GM19372 (cell line): ENCODE data around the gene LEPR.
"Not testable (repeated sequence)": the region's sequence is repeated elsewhere in the genome, so short reads cannot be mapped to it uniquely, and the experiment has no call there.

Experiments used
- ATAC-seq: cut with Tn5 transposase; IDR thresholded peaks from one replicate; pipeline ENCODE4 v1.9.1; 2021; ENCODE audit warnings: mild to moderate bottlenecking, low read depth, moderate library complexity; ENCODE audit not compliant: unreplicated experiment

Gene LEPR

GRCh38 chr1:65434760-65435159 lies 14.3 kb downstream of the LEPR start:
- no peak for ATAC-seq

DNA sequence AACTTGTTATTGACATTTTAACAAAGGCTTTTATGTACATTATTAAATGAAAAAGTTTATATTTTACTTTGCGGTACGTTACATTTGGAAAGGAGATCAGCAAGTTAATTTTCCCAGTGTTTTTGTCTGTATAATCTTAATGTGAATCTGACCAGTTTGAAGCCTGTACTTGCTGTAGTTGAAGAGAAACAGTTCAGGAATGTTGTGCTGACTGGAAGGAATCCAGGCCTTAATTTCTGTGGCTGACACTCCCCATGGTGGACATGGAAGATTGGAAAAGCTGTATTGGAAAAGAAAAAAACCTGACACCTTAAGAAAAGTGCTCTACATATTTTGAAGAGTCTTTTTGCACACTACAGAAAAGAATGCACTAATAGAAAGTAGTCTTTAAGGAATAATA lies 15.5 kb downstream of the LEPR start:
- no peak for ATAC-seq

DNA sequence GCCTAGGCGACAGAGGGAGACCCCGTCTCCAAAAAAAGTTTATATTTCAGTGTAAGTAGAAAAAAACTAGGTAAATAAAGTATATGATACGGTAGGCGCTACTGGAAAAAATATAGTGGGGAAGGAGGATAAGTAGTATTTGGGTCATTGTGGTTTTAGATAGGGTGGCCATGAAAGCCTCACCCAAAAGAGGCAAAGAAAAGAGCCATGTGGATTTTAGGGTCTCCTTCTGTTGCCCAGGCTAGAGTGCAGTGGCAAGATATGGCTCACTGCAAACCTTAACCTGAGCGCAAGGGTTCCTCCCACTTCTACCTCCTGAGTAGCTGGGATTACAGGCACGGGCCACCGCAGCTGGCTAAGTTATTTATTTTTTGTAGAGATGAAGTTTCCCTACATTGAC lies 17.1 kb downstream of the LEPR start:
- ATAC-seq = no peak

DNA sequence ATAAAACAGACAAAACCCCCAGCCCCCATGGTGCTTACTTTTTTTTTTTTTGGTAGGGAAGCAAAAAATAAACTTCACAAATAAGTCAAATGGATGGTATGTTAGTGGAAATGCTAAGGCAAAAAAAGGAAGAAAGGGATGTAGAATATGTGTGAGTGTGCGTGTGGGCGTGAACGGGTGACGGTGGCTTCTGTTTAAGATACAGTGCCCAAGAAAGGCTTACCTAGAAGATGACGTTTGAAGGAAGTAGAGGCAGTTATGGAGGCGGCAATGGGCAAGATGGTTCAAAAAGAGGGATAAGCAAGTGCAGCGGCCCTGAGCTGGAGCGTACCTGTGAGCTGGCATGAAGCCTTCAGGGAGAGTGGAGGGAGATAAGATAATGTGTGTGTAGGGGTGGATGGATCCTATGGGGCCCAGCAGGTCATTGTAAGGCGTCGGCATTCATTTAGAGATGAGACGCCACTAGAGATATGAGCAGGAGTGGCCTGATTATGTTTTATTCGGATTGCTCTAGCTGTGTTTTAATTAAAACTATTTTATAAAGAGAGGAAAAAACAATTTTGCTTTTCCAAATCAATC lies 19.9 kb downstream of the LEPR start:
- ATAC-seq = no peak

GRCh38 chr1:65440915-65441314 lies 20.4 kb downstream of the LEPR start:
- no peak for ATAC-seq

DNA sequence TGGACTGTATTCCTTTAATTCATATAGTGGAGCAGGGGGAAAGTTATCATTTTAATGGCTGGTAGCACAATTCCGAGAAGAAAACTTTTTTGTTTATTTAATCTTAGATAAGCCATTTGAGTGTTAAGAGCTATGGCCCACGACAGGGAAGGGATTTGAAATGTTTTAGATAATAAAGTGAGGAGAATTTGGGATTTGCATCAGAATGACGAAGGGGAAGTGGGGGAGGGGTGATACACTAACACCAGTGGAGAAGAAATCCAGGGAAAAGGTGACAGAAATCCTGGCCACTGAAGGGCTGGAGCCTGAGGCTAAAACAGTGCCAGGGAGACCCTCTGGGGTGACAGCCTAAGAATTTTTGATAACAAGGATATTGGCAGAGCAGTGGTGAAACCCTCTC lies 21.0 kb downstream of the LEPR start:
- no peak for ATAC-seq

GRCh38 chr1:65442442-65442841 lies 22.0 kb downstream of the LEPR start:
- ATAC-seq = no peak

DNA sequence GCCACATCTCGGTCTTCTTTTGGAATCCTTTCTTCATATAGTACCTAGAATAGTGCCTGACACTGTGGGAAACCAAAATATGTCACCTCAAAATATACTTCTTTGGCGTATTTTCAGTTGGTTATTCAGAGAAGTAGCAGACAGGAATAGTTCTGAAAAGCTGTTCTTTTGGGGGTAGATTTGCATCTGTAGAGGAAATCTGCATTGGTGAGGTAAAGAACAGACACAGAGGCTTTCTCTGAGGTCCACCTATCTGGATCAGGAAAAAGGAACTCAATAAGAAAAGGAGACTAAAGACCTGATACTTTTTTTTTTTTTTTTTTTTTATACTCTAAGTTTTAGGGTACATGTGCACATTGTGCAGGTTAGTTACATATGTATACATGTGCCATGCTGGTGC lies 23.2 kb downstream of the LEPR start:
- no peak for ATAC-seq

DNA sequence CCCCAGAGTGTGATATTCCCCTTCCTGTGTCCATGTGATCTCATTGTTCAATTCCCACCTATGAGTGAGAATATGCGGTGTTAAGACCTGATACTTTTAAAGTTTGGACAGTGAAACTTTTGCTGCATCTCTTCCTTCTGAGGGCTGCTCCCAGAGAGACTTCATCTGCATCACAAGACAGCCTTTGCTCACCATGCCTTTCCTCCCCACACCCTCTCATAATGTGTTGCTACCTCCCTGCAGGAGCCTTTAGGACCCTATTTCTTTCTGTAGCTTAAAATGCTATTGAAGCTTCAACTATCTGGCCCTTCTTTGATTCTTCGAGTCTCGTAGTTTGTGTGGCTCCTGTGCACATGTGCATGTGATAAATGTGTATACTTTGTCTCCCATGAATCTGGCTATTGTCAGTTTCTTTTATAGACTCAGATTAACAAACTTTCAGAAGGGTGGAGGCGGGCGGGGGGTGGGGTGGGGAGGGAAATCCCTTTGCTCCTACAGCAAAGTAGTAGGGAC lies 23.7 kb downstream of the LEPR start:
- no peak for ATAC-seq

- ATAC-seq = no peak
These were observed 25.4 kb downstream of the LEPR start for GRCh38 chr1:65445837-65446236.

DNA sequence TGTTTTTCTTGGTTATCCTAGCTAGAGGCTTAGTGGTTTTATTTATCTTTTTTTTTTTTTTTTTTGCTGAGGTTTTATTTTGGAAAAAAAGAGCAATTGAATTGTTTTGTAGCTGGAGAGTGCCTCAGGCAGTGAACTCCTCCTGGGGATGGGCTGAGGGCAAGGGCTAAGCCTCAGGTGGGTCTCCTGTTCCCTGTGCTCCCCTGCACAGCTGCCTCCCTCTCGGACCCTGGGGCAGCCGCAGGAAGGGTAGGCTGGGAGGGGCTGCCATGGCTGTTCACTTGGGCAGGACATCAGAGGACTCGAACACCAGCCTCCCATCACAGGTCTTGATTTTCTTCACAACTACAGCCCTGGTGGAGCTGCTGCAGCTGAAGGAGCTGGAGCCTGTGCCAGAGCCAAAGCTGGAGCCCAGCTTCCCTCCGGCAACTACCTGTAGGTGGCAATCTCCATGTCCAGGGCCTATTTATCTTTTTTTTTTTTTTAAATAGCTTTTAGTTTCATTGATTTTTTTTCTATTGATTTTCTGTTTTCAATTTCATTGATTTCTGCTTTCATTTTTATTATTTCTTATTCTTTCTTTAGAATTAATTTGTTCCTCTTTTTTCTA lies 28.9 kb downstream of the LEPR start:
- no peak for ATAC-seq

GRCh38 chr1:65455678-65456077 lies 35.2 kb downstream of the LEPR start:
- not testable (repeated sequence) for ATAC-seq

DNA sequence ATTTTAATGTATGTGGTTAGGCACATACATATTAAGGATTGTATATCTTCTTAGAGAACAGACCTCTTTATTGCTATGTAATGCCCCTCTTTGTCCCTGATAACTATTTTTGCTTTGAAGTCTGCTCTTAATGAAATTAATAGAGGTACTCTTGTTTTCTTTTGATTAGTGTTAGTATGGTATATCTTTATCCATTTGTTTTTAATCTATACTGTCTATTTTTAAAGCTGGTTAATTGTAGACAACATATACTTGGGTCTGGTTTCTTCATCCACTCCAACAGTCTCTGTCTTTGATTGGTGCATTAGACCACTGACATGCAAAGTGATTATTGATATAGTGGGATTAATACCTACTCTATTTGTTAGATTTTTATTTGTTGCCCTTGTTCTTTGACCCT lies 36.0 kb downstream of the LEPR start:
- ATAC-seq = no peak

- no peak for ATAC-seq
These were observed 37.4 kb downstream of the LEPR start for GRCh38 chr1:65457868-65458267.

DNA sequence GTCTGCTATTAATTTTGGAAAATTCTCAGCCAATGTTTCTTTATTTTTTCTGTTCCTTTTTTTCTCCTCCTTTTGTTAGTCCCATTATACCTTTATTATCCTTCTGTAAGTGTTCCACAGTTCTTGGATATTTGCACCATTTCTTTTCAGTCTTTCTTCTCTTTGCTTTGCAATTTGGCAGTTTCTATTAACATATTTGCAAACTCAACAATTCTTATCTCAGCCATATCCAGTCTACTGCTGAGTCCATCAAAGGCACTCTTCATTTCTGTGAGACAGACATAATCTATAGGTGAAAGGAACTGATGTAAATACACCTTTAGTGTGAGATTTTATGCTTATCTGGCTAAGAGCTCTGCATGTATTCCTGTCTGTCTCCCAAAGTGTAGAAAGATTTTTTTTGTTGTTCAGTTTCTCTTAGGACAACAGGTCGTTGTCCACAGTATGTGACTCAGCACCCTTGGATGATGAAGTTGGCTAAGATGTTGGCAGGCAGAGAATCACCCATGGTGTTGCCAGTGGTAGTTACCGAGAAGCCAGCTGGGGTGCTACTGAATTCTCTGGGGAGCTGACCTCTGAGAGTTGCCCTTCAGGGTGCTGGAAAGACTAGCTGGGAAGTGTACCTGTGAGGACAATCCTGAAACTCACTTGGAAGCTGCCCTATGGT lies 38.4 kb downstream of the LEPR start:
- peak; percentile 22 for ATAC-seq

GRCh38 chr1:65459397-65459768 lies 38.9 kb downstream of the LEPR start:
- ATAC-seq = peak; percentile 59

- not testable (repeated sequence) for ATAC-seq
These were observed 45.4 kb downstream of the LEPR start for GRCh38 chr1:65465837-65466236.

GRCh38 chr1:65467536-65467935 lies 47.1 kb downstream of the LEPR start:
- no peak for ATAC-seq

DNA sequence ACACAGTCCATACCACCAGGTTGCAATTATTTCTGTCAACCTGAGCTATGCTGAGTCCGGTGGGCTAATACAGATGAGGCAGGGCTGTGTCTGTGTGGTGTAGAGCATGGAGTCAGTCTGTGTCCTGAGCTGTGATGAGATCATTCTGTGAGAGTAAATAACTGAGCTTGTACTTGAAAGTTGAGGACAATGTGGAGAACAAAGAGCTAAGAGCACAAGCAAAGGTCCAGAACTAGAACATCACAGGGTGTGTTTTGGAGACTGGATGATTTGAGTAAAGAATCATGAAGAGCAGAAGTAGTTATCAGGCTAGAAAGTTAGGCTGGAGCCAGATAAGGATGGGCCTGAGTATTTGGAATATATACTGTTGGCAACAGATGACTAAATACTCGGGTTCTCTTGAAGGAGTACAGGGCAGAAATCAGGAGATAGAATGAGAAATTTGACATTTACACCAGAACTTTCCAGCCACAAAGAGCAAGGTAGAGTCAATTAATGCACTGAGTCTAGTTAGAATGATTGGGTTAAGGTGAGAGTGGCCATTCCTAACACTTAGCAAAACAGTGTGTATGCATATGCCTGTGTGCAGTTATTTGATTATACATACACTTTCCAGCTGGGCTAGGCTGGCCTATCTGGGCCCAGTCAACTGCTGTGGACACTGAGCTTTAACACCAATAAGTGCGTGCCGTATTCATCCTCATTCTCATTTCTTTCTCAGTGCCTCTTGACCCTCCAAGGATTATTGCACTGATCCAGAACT lies 48.8 kb downstream of the LEPR start:
- ATAC-seq = no peak

- ATAC-seq = no peak
These were observed 49.4 kb downstream of the LEPR start for GRCh38 chr1:65469889-65470340.
